Glutamatergic neuron (in vitro differentiated cells): ENCODE data around the gene PIP5K1C. TPM values are rescaled to one million over a fixed set of nuclear protein-coding genes. Genes with fewer than 3 reads are reported as not detected.
"Not testable (repeated sequence)": the region's sequence is repeated elsewhere in the genome, so short reads cannot be mapped to it uniquely, and the experiment has no call there.

Source experiments
- DNase-seq: peaks from one replicate; pipeline ENCODE4 v3.0.0; 2022
- H3K27ac Mint-ChIP-seq: one replicate; pipeline ENCODE4 v1.8.0; 2020; ENCODE audit warnings: mild to moderate bottlenecking, mixed read lengths, inconsistent platforms; ENCODE audit not compliant: unreplicated experiment
- H3K27me3 Mint-ChIP-seq: one replicate; pipeline ENCODE4 v1.8.0; 2020; ENCODE audit warnings: mild to moderate bottlenecking, moderate library complexity, mixed read lengths, inconsistent platforms; ENCODE audit not compliant: unreplicated experiment
- H3K36me3 Mint-ChIP-seq: one replicate; pipeline ENCODE4 v1.8.0; 2020; ENCODE audit warnings: mild to moderate bottlenecking, mixed read lengths, inconsistent platforms; ENCODE audit not compliant: unreplicated experiment
- H3K4me1 Mint-ChIP-seq: one replicate; pipeline ENCODE4 v1.8.0; 2020; ENCODE audit warnings: mild to moderate bottlenecking, low read depth, mixed read lengths, inconsistent platforms; ENCODE audit not compliant: unreplicated experiment
- H3K4me3 Mint-ChIP-seq: one replicate; pipeline ENCODE4 v1.8.0; 2020; ENCODE audit warnings: mild to moderate bottlenecking, mixed read lengths, inconsistent platforms; ENCODE audit not compliant: unreplicated experiment
- H3K9me3 Mint-ChIP-seq: one replicate; pipeline ENCODE4 v1.8.0; 2020; ENCODE audit warnings: mild to moderate bottlenecking, moderate library complexity, mixed read lengths, inconsistent platforms; ENCODE audit not compliant: unreplicated experiment
- total RNA-seq: library from RNA; stranded (reverse); fragmentation: NEBNext Ultra II Directional; extraction: Animal tissue kit (Norgen Biotek cat#: 25700); gene quantifications from one replicate; pipeline ENCODE4 v1.2.1, GENCODE V29; 2021; ENCODE audit not compliant: unreplicated experiment
- TF ChIP-seq, protein P1 (sequence below): fragments of 200-600 bp; sonication (generic); IDR thresholded peaks from one replicate; pipeline ENCODE4 v1.5.0; 2021; ENCODE audit not compliant: partially characterized antibody, unreplicated experiment

Gene PIP5K1C
- total RNA-seq, 1 donor from 2014 or later = 169 TPM

DNA sequence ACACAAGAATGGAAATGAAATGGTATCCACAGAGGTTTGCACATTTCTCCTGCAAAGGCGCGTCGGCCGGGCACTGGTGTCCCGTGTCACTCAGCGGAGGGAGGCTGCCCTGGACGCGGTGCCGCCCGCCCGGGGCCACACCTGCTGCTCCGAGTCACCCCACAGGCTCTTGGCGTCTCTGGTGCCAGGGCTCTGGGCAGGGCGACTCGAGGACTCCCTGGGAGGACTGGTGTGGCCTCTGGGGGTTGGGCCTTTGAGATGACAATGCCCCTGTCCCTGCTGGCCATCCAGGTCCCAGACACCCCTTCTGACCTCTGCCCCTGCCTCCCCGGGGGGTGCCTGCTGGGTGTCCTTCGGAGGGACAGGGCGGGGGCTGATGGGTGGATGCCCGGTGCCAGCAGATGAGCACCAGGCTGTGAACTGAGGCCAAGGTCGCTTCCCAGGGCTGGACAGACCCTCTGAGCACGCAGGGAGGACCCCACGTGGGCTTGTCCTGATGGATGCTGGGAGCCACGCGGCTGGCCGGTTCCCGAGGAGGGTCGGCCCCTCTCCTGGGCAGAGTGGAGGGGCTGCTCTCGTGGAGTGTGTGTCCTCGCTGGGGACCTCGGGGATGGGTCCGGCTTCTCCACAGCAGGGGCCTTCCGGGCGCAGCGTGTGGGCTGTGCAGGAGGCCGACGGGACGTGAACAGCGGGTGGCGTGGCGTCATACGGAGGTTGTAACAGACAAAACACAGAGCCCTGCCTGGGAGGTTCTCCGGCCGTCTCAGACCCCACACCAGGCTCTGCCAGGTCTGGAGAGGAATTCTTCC, 69.0 kb downstream of the PIP5K1C start:
- H3K4me3 Mint-ChIP-seq = no peak overlapping the region
- H3K4me1 Mint-ChIP-seq = no peaks in the 10 kb centered on the region
- no peak overlapping the region for H3K27ac Mint-ChIP-seq
- TF ChIP-seq, protein P1, sequence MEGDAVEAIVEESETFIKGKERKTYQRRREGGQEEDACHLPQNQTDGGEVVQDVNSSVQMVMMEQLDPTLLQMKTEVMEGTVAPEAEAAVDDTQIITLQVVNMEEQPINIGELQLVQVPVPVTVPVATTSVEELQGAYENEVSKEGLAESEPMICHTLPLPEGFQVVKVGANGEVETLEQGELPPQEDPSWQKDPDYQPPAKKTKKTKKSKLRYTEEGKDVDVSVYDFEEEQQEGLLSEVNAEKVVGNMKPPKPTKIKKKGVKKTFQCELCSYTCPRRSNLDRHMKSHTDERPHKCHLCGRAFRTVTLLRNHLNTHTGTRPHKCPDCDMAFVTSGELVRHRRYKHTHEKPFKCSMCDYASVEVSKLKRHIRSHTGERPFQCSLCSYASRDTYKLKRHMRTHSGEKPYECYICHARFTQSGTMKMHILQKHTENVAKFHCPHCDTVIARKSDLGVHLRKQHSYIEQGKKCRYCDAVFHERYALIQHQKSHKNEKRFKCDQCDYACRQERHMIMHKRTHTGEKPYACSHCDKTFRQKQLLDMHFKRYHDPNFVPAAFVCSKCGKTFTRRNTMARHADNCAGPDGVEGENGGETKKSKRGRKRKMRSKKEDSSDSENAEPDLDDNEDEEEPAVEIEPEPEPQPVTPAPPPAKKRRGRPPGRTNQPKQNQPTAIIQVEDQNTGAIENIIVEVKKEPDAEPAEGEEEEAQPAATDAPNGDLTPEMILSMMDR = no peak
- H3K36me3 Mint-ChIP-seq = no peaks in the 10 kb centered on the region
- H3K9me3 Mint-ChIP-seq = peaks cover 16% of the 10 kb centered on the region
- peaks cover 6% of the 10 kb centered on the region for H3K27me3 Mint-ChIP-seq
- no peak for DNase-seq

DNA sequence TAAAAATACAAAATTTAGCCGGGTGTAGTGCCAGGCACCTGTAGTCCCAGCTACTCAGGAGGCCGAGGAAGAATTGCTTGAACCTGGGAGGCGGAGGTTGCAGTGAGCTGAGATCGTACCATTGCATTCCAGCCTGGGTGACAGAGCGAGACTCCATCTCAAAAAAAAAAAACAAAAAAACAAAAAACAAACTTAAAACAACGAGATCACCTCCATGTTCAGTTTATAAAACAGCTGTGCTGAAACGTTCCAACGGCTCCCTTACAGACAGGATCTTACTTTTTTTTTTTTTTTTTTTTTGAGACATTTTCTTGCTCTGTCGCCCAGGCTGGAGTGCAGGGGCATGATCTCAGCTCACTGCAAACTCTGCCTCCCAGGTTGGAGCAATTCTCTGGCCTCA, 71.5 kb downstream of the PIP5K1C start:
- H3K27me3 Mint-ChIP-seq, H3K27ac Mint-ChIP-seq, H3K36me3 Mint-ChIP-seq, H3K4me1 Mint-ChIP-seq, H3K4me3 Mint-ChIP-seq, DNase-seq: not testable (repeated sequence)
- H3K9me3 Mint-ChIP-seq = peaks cover 19% of the 10 kb centered on the region

DNA sequence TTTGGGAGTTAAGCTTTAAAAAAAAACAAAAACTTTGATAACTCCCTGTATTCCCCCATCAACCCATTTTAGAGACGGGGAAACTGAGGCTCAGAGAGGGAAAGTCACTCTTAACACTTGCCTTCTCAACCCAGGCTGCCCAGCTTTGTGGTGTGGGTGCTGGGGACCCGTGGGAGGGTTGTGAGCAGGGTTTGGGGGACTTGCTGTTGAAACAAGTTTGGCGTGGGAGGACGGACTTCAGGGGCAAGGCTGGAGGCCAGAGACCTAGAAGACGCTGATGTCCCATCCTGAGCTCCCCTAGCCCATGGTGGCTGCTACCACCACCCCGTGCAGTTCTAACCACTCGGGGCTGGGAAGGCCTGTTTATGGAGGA, 72.9 kb downstream of the PIP5K1C start:
- Mint-ChIP-seq H3K4me3 (peak overlapping the region; percentile 94), H3K4me1 (peaks cover 8% of the 10 kb centered on the region), H3K9me3 (peaks cover 17% of the 10 kb centered on the region), H3K36me3 (no peaks in the 10 kb centered on the region), H3K27me3 (peaks cover 10% of the 10 kb centered on the region), H3K27ac (no peak overlapping the region)
- TF ChIP-seq, protein P1 = no peak
- no peak for DNase-seq

DNA sequence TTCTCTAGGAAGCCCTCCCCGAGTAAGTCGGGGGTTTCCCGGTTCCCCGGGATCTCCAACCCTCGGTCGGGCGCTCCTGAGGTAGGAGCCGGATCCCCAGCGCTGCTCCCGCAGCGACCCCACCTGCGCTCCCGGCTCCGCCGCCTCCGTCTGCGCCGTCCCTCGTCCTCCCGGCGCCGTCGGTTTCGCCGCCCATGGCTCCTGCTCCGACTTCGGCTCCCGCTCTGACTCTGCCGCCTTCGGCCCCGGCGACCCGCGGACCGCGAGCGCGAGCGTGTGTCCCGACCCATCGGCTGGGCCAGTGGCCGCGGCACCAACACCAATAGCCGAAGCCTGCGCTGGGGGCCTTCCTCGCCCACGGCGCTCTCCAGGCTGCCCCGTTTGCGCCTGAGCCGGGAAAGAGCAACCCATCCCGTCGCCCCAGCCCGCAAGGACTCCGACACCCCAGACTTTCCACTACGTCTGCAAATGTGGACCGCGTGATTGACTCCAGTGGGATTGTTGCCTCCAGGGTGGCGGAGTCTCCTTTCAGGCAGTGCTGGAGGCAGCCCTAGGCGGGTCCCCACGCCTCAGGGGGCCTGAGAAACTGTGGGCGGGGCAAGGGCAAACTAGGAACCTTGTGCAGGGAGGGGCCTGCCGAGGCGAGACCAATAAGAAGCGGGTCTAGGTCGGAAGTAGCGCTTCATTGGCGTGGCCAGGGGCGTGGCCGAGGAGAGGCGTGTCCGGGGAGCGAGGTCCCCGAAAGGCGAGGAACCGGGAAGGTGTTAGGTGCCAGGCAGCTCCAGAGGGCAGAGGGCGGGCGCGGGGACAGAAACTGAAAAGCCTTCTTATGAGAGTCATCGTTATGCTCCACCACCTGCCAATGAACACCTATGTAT, 73.6 kb downstream of the PIP5K1C start, which contains the start of gene CACTIN:
TSS of gene CACTIN (minus strand) at position 318 of the 878 bp plus-strand sequence. CDS start at position 290, 28 bp downstream.
- Mint-ChIP-seq H3K4me1 (peaks cover 8% of the 10 kb centered on the region), H3K36me3 (no peaks in the 10 kb centered on the region), H3K9me3 (peaks cover 17% of the 10 kb centered on the region), H3K4me3 (peak within 1 kb of the TSS; percentile 94), H3K27me3 (peaks cover 11% of the 10 kb centered on the region), H3K27ac (peak within 1 kb of the TSS; percentile 94)
- peak; percentile 98 for DNase-seq
- TF ChIP-seq, protein P1 = no peak

DNA sequence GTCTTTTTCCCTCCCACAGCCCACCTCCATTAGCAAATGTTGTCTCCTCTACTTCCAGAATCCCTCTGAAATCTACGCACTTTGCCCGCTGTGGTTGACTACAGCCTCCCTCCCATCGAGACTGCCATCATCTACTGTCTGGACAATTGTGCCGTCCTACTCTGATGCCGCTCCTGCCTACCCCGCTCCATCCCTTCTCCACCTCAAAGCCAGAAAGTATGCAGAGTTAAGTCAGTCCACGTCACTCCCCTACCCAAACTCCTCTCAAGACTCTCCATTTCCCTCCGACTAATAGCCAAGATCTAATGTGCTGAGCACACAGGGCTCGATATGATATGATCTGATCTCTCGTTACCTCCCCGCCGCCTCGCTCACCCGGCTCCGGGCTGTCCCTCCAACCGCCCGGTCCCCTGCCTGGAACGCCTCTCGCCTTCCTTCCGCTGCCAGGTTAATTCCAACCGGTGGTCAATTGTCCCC, 74.2 kb downstream of the PIP5K1C start:
- Mint-ChIP-seq H3K4me3 (peak overlapping the region; percentile 94), H3K27me3 (peaks cover 11% of the 10 kb centered on the region), H3K9me3 (peaks cover 17% of the 10 kb centered on the region), H3K27ac (peak overlapping the region; percentile 82), H3K36me3 (no peaks in the 10 kb centered on the region), H3K4me1 (peaks cover 8% of the 10 kb centered on the region)
- TF ChIP-seq, protein P1 = no peak
- no peak for DNase-seq
